ENCODE measurements around the gene SRP14. TPM values are rescaled to one million over a fixed set of nuclear protein-coding genes. Genes with fewer than 3 reads are reported as not detected.

Gene SRP14
- total RNA-seq, 1 experiment from 2014 or later = 168 TPM

- intact Hi-C loops (cut with micrococcal nuclease) = no loop called here
- ATAC-seq = no peak
These were observed 11.9 kb upstream of the SRP14 start for GRCh38 chr15:40050788-40051470.

More at GRCh38 chr15:40050788-40051470, 11.9 kb upstream of the SRP14 start:
- DNase-seq (ENCODE audit: low read depth, low spot score) = no peak
- H3K9me3 ChIP-seq (ENCODE audit: control insufficient read depth in 1 of 2, insufficient read depth in 1 of 2, low read depth in 1 of 2, low read length in 2 of 2) = no peaks in the 10 kb centered on the region
- H3K36me3 ChIP-seq (ENCODE audit: control insufficient read depth in 1 of 2, insufficient read depth in 2 of 2, low read length in 2 of 2) = peaks cover 0 to 2% of the 10 kb centered on the region in 2 experiments; a peak in 1 of 4 replicates
- CTCF ChIA-PET = no interaction called here
- H3K9ac ChIP-seq (ENCODE audit: low read length) = no peak overlapping the region
- no peak overlapping the region for H2AFZ ChIP-seq (ENCODE audit: low read depth, low read length, poor library complexity, severe bottlenecking)
- no peaks in the 10 kb centered on the region for H3K9me2 ChIP-seq (ENCODE audit: insufficient read depth)
- peaks cover 10 to 21% of the 10 kb centered on the region in 2 experiments; a peak in 3 of 4 replicates for H3K4me1 ChIP-seq (ENCODE audit: control insufficient read depth in 1 of 2, insufficient read depth in 2 of 2, low read length in 2 of 2)
- no peak overlapping the region for H3K27ac ChIP-seq (ENCODE audit: low read depth, low read length)
- RAD21 ChIA-PET (ENCODE audit: low non-redundant PET in 1 of 2, low total read pairs in 2 of 2, uncharacterized antibody in 2 of 2, unreplicated experiment in 2 of 2) = no interaction called here
- no peaks in the 10 kb centered on the region for H3K79me2 ChIP-seq (ENCODE audit: insufficient read depth, low read length)
- H3K4me3 ChIP-seq (replicated peaks in 1 of 2; ENCODE audit: low read depth in 1 of 2, low read length in 2 of 2) = no peak overlapping the region
- no peak overlapping the region for H3K4me2 ChIP-seq (ENCODE audit: low read length)
- TF ChIP-seq ELF1 (IDR thresholded peaks at IDR 0.05; ENCODE audit: borderline replicate concordance, low read depth) (no peak), ZFX (IDR thresholded peaks at IDR 0.05) (no peak), POLR2A (IDR thresholded peaks at IDR 0.05; ENCODE audit: borderline replicate concordance, extremely low read depth, insufficient read depth, insufficient read length) (no peak), CBX3 (IDR thresholded peaks at IDR 0.05; ENCODE audit: low read depth) (no peak), MAX (IDR thresholded peaks at IDR 0.05) (no peak), ZNF274 (IDR thresholded peaks at IDR 0.05; ENCODE audit: low read depth, low read length) (no peak), SP1 (IDR thresholded peaks at IDR 0.05; ENCODE audit: low read depth) (no peak), REST (IDR thresholded peaks at IDR 0.05; ENCODE audit: low read depth) (no peak), CEBPB (IDR thresholded peaks at IDR 0.05; ENCODE audit: low read depth) (no peak), YY1 (IDR thresholded peaks at IDR 0.05; ENCODE audit: extremely low read depth, insufficient replicate concordance, low read depth, low read length) (no peak), JUND (IDR thresholded peaks at IDR 0.05) (no peak)
- BruUV-seq (replicated peaks) = no TSS peak
- H4K20me1 ChIP-seq (ENCODE audit: insufficient read depth) = no peaks in the 10 kb centered on the region
- POLR2A ChIA-PET = no interaction called here
- no peaks in the 10 kb centered on the region for H3K27me3 ChIP-seq (ENCODE audit: insufficient read depth, low read length)
